ENCODE measurements around the gene STK4.

DNA sequence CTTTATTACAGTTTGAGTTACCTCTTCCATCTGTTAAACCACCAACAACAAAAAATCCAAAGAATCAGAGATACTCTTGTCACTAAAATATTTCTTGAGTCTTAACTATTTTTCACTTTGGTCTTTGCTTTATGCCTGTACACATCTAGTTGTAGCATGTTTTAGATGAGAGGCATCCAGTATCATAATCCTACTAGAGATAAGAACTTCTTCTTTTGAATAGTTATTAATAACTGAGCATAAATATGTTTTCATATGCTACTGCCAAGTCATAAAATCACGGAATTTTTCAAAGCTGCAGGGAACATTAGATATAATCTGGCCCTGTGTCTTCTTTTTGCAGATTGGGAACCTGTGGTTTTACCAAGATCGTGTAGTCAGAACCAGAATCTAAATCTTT is 55.3 kb downstream of the STK4 start:
- TF ChIP-seq POLR2A (IDR thresholded peaks at IDR 0.05) (no peak), POLR2AphosphoS5 (IDR thresholded peaks at IDR 0.05; ENCODE audit: insufficient read depth in 1 of 2, low read depth in 1 of 2) (no peak)
- TF ChIP-seq, protein P1, sequence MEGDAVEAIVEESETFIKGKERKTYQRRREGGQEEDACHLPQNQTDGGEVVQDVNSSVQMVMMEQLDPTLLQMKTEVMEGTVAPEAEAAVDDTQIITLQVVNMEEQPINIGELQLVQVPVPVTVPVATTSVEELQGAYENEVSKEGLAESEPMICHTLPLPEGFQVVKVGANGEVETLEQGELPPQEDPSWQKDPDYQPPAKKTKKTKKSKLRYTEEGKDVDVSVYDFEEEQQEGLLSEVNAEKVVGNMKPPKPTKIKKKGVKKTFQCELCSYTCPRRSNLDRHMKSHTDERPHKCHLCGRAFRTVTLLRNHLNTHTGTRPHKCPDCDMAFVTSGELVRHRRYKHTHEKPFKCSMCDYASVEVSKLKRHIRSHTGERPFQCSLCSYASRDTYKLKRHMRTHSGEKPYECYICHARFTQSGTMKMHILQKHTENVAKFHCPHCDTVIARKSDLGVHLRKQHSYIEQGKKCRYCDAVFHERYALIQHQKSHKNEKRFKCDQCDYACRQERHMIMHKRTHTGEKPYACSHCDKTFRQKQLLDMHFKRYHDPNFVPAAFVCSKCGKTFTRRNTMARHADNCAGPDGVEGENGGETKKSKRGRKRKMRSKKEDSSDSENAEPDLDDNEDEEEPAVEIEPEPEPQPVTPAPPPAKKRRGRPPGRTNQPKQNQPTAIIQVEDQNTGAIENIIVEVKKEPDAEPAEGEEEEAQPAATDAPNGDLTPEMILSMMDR (IDR thresholded peaks at IDR 0.05) = no peak

Measured in vagina (tissue), 2 donors.